Fibroblast of lung (primary cell): ENCODE results near the gene FZD2.

Experiments
- CTCF ChIP-seq, 2 donors: IDR thresholded peaks in 1 of 2; conservative IDR thresholded peaks in 1 of 2; 1 replicate in 1 of 2; 2 replicates in 1 of 2; pipeline ENCODE4 v1.5.1; 2011 to 2012; ENCODE audit warnings: low read length in 2 of 2, control low read depth in 1 of 2, inconsistent platforms in 1 of 2, low read depth in 1 of 2, mild to moderate bottlenecking in 1 of 2
- EZH2 ChIP-seq: IDR thresholded peaks from 2 replicates; pipeline ENCODE4 v1.5.1; 2012; ENCODE audit warnings: low read length, control low read depth, mild to moderate bottlenecking; ENCODE audit errors: missing control alignments

- TF ChIP-seq CTCF (conservative IDR thresholded peaks at IDR 0.05 in 1 of 2, IDR thresholded peaks at IDR 0.05 in 1 of 2; ENCODE audit: low read depth in 1 of 2, low read length in 2 of 2) (no peak), EZH2 (no peak)
Measured at GRCh38 chr17:44598932-44599297, 41.6 kb downstream of the FZD2 start.
